A673 (cell line): Measurements from ENCODE around the gene FLOT2.

Experiments used
- EZH2 ChIP-seq: fragments of 200-600 bp; sonication (generic); IDR thresholded peaks from 2 replicates; pipeline ENCODE4 v1.6.1; 2017; ENCODE audit warnings: borderline replicate concordance, low read depth, mild to moderate bottlenecking, mixed read lengths, antibody characterized with exemption, low read length; ENCODE audit not compliant: poor library complexity, severe bottlenecking
- TF ChIP-seq, protein P1 (sequence below): fragments of 300-800, 200-600 bp; sonication (generic); conservative IDR thresholded peaks from 2 replicates; pipeline ENCODE4 v1.5.1; 2017; ENCODE audit warnings: low read depth, mild to moderate bottlenecking, antibody characterized with exemption, low read length, moderate library complexity, mixed read lengths

GRCh38 chr17:28871056-28871579 is 26.4 kb downstream of the FLOT2 start:
- TF ChIP-seq, protein P1, sequence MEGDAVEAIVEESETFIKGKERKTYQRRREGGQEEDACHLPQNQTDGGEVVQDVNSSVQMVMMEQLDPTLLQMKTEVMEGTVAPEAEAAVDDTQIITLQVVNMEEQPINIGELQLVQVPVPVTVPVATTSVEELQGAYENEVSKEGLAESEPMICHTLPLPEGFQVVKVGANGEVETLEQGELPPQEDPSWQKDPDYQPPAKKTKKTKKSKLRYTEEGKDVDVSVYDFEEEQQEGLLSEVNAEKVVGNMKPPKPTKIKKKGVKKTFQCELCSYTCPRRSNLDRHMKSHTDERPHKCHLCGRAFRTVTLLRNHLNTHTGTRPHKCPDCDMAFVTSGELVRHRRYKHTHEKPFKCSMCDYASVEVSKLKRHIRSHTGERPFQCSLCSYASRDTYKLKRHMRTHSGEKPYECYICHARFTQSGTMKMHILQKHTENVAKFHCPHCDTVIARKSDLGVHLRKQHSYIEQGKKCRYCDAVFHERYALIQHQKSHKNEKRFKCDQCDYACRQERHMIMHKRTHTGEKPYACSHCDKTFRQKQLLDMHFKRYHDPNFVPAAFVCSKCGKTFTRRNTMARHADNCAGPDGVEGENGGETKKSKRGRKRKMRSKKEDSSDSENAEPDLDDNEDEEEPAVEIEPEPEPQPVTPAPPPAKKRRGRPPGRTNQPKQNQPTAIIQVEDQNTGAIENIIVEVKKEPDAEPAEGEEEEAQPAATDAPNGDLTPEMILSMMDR: no peak
- TF ChIP-seq EZH2: no peak
